SU-DHL-6 (cell line): Measurements from ENCODE around the gene RSPH1.

Experiments
- H2AFZ ChIP-seq: fragments of 200-600 bp; sonication (generic); 2 replicates; pipeline ENCODE4 v1.6.1; 2014; ENCODE audit warnings: low read depth, mild to moderate bottlenecking, moderate library complexity, mixed read lengths, antibody characterized with exemption, low read length; ENCODE audit not compliant: severe bottlenecking
- H3F3A ChIP-seq: fragments of 200-600 bp; shearing (Covaris generic); 2 replicates; pipeline ENCODE4 v1.6.0; 2016; ENCODE audit warnings: antibody characterized with exemption, mild to moderate bottlenecking; ENCODE audit not compliant: insufficient read depth
- H3K27ac ChIP-seq: fragments of 200-600 bp; sonication (generic); 2 replicates; pipeline ENCODE4 v1.5.1; 2016; ENCODE audit warnings: low read depth, mild to moderate bottlenecking, low read length, moderate library complexity, mixed read lengths
- H3K27me3 ChIP-seq: fragments of 200-600 bp; sonication (generic), shearing (Covaris generic); 2 replicates; pipeline ENCODE4 v1.6.0; 2014; ENCODE audit warnings: mild to moderate bottlenecking, low read length
- H3K36me3 ChIP-seq: fragments of 200-600 bp; sonication (generic); 2 replicates; pipeline ENCODE4 v1.6.1; 2014; ENCODE audit warnings: mild to moderate bottlenecking, low read length, mixed read lengths
- H3K4me2 ChIP-seq: fragments of 300-600, 200-600 bp; shearing (Covaris generic), sonication (generic); 2 replicates; pipeline ENCODE4 v1.6.0; 2014; ENCODE audit warnings: low read length, low read depth, mild to moderate bottlenecking; ENCODE audit not compliant: poor library complexity, severe bottlenecking
- H3K4me3 ChIP-seq: fragments of 200-600 bp; sonication (generic); 2 replicates; pipeline ENCODE4 v1.5.1; 2014; ENCODE audit warnings: antibody characterized with exemption, low read length, mild to moderate bottlenecking, mixed read lengths; ENCODE audit not compliant: insufficient read depth, poor library complexity, severe bottlenecking
- H3K79me2 ChIP-seq: fragments of 200-600 bp; sonication (generic); 2 replicates; pipeline ENCODE4 v1.6.1; 2014; ENCODE audit warnings: mild to moderate bottlenecking, low read length, moderate library complexity; ENCODE audit not compliant: insufficient read depth
- H3K9ac ChIP-seq: fragments of 200-600 bp; sonication (generic); 2 replicates; pipeline ENCODE4 v1.7.0; 2014; ENCODE audit warnings: mild to moderate bottlenecking, low read length
- H3K9me2 ChIP-seq: fragments of 200-600 bp; sonication (generic); replicated peaks from 2 replicates; pipeline ENCODE4 v1.6.1; 2014; ENCODE audit warnings: low read length; ENCODE audit not compliant: insufficient read depth
- H3K9me3 ChIP-seq: fragments of 200-600 bp; sonication (generic); 2 replicates; pipeline ENCODE4 v1.6.1; 2014; ENCODE audit warnings: low read length, mixed read lengths; ENCODE audit not compliant: insufficient read depth
- H4K20me1 ChIP-seq: fragments of 200-600 bp; sonication (generic); 2 replicates; pipeline ENCODE4 v1.6.1; 2014; ENCODE audit warnings: low read depth, mild to moderate bottlenecking, antibody characterized with exemption, low read length, moderate library complexity, mixed read lengths
- EZH2phosphoT487 ChIP-seq: fragments of 200-600 bp; sonication (generic), shearing (Covaris generic); conservative IDR thresholded peaks from 2 replicates; pipeline ENCODE4 v1.6.1; 2018; ENCODE audit warnings: mild to moderate bottlenecking, antibody characterized with exemption, low read length, moderate library complexity, mixed read lengths
- TF ChIP-seq, protein P1 (sequence below): fragments of 200-600 bp; sonication (generic); IDR thresholded peaks from one replicate; pipeline ENCODE4 v1.5.1; 2017; ENCODE audit warnings: antibody characterized with exemption, mild to moderate bottlenecking, low read length, moderate library complexity; ENCODE audit not compliant: insufficient read depth, poor library complexity, severe bottlenecking

The RSPH1 gene

DNA sequence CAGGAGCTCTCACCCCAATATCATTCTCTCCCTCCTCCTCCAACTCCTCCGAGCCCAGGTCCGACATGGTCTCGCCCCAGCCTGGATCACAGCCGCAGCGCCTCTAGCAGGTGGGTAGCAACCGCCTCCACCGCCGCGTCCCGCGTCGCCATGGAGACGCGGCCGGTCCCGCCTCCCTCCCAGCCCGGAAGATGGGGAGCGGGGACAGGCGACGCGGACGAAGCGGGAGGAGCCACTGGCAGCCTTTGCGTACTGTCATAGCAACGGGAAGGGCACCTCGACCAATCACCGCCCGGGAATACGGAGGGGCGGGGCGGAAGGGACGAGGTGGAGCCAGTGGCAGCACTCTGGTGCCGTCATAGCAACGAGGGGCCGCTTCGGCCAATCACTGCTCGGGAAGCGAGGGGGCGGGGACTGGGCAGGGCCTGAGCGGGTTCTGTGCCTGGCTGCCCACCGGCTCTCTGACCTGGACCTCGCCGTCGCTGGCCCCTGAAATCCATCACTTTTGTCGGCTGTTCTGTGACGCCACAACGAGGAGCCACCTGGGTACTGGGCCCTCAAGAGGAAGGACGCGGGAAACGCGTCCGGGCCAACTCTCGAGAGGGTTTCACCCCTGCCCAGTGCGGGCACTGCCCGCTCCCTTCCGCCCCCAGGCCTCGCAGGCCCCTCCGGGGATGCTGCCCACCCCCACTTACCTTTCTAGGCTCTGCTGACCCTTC, at the start of gene RSPH1:
Gene RSPH1 (minus strand): TSS at position 105 of the 719 bp plus-strand sequence. CDS start 38 bp downstream, at position 67.
- Histone ChIP-seq H3K4me3 (peak within 1 kb of the TSS; percentile 73), H3K9me3 (no peaks in the 10 kb centered on the region), H3K4me2 (peak within 1 kb of the TSS; percentile 96), H3K79me2 (no peaks in the 10 kb centered on the region), H3F3A (no peaks in the 10 kb centered on the region), H3K9me2 (no peaks in the 10 kb centered on the region), H4K20me1 (no peaks in the 10 kb centered on the region), H2AFZ (peak within 1 kb of the TSS; percentile 96), H3K27ac (no peak within 1 kb of the TSS), H3K27me3 (no peaks in the 10 kb centered on the region), H3K36me3 (no peaks in the 10 kb centered on the region), H3K9ac (peak within 1 kb of the TSS; percentile 68)
- TF ChIP-seq, protein P1, sequence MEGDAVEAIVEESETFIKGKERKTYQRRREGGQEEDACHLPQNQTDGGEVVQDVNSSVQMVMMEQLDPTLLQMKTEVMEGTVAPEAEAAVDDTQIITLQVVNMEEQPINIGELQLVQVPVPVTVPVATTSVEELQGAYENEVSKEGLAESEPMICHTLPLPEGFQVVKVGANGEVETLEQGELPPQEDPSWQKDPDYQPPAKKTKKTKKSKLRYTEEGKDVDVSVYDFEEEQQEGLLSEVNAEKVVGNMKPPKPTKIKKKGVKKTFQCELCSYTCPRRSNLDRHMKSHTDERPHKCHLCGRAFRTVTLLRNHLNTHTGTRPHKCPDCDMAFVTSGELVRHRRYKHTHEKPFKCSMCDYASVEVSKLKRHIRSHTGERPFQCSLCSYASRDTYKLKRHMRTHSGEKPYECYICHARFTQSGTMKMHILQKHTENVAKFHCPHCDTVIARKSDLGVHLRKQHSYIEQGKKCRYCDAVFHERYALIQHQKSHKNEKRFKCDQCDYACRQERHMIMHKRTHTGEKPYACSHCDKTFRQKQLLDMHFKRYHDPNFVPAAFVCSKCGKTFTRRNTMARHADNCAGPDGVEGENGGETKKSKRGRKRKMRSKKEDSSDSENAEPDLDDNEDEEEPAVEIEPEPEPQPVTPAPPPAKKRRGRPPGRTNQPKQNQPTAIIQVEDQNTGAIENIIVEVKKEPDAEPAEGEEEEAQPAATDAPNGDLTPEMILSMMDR: no peak
- no peak for TF ChIP-seq EZH2phosphoT487

DNA sequence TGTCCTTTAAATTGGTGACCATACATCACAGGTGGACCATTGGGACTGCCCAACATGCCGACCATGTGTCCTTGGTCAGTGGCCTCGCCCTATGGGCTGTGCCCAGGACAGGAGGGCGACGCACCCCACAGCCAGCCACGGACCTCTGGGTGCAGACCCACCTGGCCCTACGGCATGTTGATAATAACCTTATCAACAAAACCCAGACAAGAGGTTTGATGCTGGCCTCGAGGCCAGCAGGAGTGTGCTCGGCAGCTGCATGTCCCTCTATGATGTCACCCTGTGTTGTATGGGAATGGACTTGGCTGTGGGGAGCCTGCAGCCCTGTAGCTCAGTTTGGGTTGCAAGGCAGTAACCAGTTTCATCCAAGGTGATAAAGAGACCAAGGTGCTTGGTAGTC, 49.7 kb upstream of the RSPH1 start:
- no peaks in the 10 kb centered on the region; the same call in 1 of the 2 replicates for H3F3A ChIP-seq
- H3K4me3 ChIP-seq: no peak overlapping the region
- H4K20me1 ChIP-seq: no peaks in the 10 kb centered on the region
- no peak overlapping the region for H3K9ac ChIP-seq
- TF ChIP-seq, protein P1: no peak
- no peak for TF ChIP-seq EZH2phosphoT487
- no peaks in the 10 kb centered on the region for H3K9me2 ChIP-seq
- no peak overlapping the region for H3K27ac ChIP-seq
- no peak overlapping the region for H3K4me2 ChIP-seq
- H3K9me3 ChIP-seq: no peaks in the 10 kb centered on the region
- peaks cover 5% of the 10 kb centered on the region; the same call in 1 of the 2 replicates for H3K36me3 ChIP-seq
- no peaks in the 10 kb centered on the region for H3K27me3 ChIP-seq
- no peaks in the 10 kb centered on the region for H3K79me2 ChIP-seq
- H2AFZ ChIP-seq: no peak overlapping the region

DNA sequence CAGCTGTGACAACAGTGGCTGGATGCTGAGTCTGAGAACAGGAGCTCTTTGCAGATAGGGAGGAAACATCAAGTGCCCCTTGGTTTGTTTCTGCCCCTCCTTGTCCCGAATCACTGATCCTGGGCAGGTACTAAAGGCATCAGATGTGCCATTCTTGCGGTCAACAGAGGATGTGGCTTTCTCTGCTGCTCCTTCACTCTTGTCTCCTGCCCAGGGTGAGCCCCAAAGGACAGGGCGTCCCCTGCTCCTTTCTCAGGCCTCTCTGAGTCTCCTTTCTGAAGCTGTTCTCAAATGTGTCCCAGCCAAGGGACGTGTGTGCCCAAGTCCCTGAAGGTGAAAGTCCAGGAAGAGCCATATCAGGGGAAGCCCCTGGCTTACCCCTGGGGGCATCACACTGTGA, 49.3 kb upstream of the RSPH1 start:
- H3K9ac ChIP-seq: no peak overlapping the region
- H3K9me3 ChIP-seq: no peaks in the 10 kb centered on the region
- TF ChIP-seq, protein P1: no peak
- TF ChIP-seq EZH2phosphoT487: no peak
- H3K79me2 ChIP-seq: no peaks in the 10 kb centered on the region
- H3K9me2 ChIP-seq: no peaks in the 10 kb centered on the region
- no peak overlapping the region for H2AFZ ChIP-seq
- no peaks in the 10 kb centered on the region for H3K27me3 ChIP-seq
- no peaks in the 10 kb centered on the region for H4K20me1 ChIP-seq
- H3K27ac ChIP-seq: no peak overlapping the region
- H3K36me3 ChIP-seq: peaks cover 4% of the 10 kb centered on the region; the same call in 1 of the 2 replicates
- H3K4me3 ChIP-seq: no peak overlapping the region
- no peak overlapping the region for H3K4me2 ChIP-seq
- H3F3A ChIP-seq: no peaks in the 10 kb centered on the region
